Tibial nerve (tissue), 4 donors: ENCODE measurements around the gene POLE4.

Source experiments
- CTCF ChIP-seq, 5 experiments: fragments of 200-600 bp in 3 of 5; fragments of 450-650 bp in 2 of 5; sonication (generic) in 3 of 5; IDR thresholded peaks; one replicate each; pipeline ENCODE4 v1.5.1; 2016 to 2019; ENCODE audit warnings: antibody characterized with exemption in 5 of 5, mild to moderate bottlenecking in 3 of 5, moderate library complexity in 2 of 5
- EP300 ChIP-seq, 2 donors: sonication (generic); formaldehyde crosslinking; IDR thresholded peaks; one replicate each; pipeline ENCODE4 v1.6.1; 2017; ENCODE audit warnings: antibody characterized with exemption in 2 of 2, mild to moderate bottlenecking in 1 of 2
- POLR2A ChIP-seq, 2 donors: fragments of 450-650 bp; IDR thresholded peaks; one replicate each; pipeline ENCODE4 v1.6.1; 2017; ENCODE audit warnings: antibody characterized with exemption in 2 of 2, mild to moderate bottlenecking in 2 of 2, moderate library complexity in 2 of 2

GRCh38 chr2:75007061-75007460, 48.6 kb downstream of the POLE4 start:
- TF ChIP-seq CTCF (IDR thresholded peaks at IDR 0.05) (no peak), POLR2A (IDR thresholded peaks at IDR 0.05) (no peak), EP300 (IDR thresholded peaks at IDR 0.05) (no peak)
